Loucy (cell line): ENCODE measurements around the gene SUN1.

Experiments
- EZH2phosphoT487 ChIP-seq: fragments of 200-600 bp; IDR thresholded peaks from 2 replicates; pipeline ENCODE4 v1.6.1; 2018; ENCODE audit warnings: antibody characterized with exemption, mild to moderate bottlenecking, moderate library complexity, borderline replicate concordance
- TF ChIP-seq, protein P1 (sequence below): fragments of 200-600 bp; sonication (generic); conservative IDR thresholded peaks from 2 replicates; pipeline ENCODE4 v1.5.1; 2014; ENCODE audit warnings: mild to moderate bottlenecking, antibody characterized with exemption, low read length

DNA sequence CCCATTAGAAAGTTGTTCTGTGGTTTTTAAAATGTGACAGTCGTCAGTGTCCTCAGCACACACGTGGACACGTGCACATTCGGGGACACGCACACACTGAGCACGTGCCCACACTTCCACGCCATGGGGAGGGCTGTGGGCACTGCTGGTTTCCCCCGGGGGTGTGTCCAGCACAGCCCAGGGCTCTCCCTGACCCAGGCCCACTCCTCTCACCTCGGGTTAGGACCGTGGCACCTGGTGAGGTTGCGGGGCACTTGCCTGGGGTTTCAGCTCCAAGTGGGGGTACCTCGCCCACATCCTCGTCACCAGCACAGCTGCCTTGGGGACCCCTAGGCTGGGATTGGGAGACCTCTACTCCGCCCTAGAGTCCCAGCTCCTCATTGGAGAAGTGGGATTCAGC lies 64.8 kb downstream of the SUN1 start:
- TF ChIP-seq, protein P1, sequence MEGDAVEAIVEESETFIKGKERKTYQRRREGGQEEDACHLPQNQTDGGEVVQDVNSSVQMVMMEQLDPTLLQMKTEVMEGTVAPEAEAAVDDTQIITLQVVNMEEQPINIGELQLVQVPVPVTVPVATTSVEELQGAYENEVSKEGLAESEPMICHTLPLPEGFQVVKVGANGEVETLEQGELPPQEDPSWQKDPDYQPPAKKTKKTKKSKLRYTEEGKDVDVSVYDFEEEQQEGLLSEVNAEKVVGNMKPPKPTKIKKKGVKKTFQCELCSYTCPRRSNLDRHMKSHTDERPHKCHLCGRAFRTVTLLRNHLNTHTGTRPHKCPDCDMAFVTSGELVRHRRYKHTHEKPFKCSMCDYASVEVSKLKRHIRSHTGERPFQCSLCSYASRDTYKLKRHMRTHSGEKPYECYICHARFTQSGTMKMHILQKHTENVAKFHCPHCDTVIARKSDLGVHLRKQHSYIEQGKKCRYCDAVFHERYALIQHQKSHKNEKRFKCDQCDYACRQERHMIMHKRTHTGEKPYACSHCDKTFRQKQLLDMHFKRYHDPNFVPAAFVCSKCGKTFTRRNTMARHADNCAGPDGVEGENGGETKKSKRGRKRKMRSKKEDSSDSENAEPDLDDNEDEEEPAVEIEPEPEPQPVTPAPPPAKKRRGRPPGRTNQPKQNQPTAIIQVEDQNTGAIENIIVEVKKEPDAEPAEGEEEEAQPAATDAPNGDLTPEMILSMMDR = no peak
- no peak for TF ChIP-seq EZH2phosphoT487
